T47D (cell line): ENCODE results near the gene ACOT9.
"Not testable (repeated sequence)": the region's sequence is repeated elsewhere in the genome, so short reads cannot be mapped to it uniquely, and the experiment has no call there.

Experiments used
- DNase-seq, 2 experiments: peaks; one replicate each; pipeline versions ENCODE4 v3.0.0 to v3.0.0-alpha.2; 2011 to 2012; ENCODE audit warnings: low read depth in 1 of 2, low spot score in 1 of 2
- JUND ChIP-seq: IDR thresholded peaks from 2 replicates; pipeline ENCODE4 v1.6.1; 2012; ENCODE audit warnings: low read depth
- in situ Hi-C: cut with HindIII; loops from 2 replicates; pipeline ENCODE4 v1.10.0; 2016; ENCODE audit warnings: low sequenced_read_pairs, low pct_unique_long_range_greater_than_20kb

Gene ACOT9

DNA sequence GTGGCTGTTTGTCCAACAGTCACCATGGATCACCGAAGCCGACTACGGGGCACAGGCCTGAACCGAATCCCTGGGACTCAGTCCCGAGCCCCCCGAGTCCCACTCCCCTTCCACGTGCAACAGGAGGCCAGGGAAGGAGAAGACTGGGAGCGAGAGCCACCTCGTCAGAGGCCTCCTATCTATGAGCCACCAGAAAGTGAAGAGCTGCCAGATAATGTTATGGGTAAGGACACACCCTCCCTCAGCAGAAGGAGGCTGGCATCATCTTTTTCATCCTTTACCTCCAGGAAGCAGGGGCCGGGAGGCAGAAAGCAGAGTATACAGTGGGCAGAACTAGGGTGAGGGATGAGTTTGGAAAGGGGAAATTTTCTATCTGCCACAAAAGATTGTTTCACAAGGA lies 78.6 kb downstream of the ACOT9 start:
- no peak for DNase-seq
- in situ Hi-C loops, result no loop called here
- no peak for TF ChIP-seq JUND

DNA sequence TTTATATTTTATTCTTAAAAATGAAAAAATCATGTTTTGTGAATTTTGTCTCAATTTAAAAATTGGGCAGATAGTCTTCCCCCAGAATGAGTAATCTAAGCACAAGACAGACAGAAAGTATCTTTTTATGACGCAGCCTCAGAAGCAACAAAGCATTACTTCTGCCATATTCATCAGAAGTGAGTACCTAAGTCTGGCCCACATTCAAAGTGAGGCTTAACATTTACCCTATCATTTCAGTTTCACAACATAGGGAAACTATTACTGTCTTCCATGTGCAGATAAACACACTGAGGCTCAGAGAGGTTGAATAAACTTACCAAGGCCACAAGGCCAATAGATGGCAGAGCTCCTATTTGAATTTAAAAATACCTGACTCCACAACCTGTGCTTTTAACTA lies 80.2 kb downstream of the ACOT9 start:
- in situ Hi-C loops, result no loop called here
- no peak for TF ChIP-seq JUND
- DNase-seq, result no peak

DNA sequence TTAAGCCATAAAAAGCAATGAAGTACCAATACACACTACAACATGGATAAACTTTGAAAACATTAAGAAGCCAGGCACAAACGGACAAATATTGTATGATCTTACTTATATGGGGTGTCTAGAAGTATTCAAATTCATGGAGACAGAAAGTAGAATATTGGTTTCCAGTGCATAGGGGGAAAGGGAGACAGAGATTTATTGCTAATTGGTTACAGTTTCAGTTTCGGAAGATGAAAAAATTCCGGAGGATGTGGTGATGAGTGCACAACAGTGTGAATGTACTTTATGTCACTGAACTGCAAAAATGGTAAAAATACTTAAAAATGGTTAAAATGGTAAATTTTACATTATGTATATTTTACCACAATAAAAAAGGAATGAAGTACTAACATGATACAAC lies 80.9 kb downstream of the ACOT9 start:
- TF ChIP-seq JUND, result no peak
- DNase-seq, result no peak
- in situ Hi-C loops, result no loop called here

- TF ChIP-seq JUND, result no peak
- DNase-seq, result no peak
- in situ Hi-C loops, result no loop called here
Observed at GRCh38 chrX:23661671-23662070, 81.4 kb downstream of the ACOT9 start.

DNA sequence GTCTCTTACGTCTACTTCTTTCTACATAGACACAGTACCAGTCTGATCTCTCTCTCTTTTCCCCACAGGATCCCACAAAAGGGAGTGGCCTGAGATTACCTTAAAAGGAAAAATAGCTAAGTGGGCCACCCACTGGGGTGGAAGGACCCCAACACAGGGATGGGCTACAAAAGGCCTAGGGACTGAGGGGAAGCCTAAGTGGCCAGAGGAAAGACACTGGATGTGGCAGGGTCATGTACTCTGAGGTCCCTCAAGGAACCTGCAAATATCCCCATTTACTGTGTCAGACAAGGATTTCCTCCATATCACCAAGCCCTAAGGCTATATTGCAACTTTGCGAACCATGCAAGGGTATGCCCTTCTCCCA lies 82.3 kb downstream of the ACOT9 start:
- in situ Hi-C loops, result no loop called here
- no peak for DNase-seq
- no peak for TF ChIP-seq JUND

GRCh38 chrX:23660083-23660765 lies 82.9 kb downstream of the ACOT9 start:
- in situ Hi-C loops, DNase-seq: not testable (repeated sequence)

DNA sequence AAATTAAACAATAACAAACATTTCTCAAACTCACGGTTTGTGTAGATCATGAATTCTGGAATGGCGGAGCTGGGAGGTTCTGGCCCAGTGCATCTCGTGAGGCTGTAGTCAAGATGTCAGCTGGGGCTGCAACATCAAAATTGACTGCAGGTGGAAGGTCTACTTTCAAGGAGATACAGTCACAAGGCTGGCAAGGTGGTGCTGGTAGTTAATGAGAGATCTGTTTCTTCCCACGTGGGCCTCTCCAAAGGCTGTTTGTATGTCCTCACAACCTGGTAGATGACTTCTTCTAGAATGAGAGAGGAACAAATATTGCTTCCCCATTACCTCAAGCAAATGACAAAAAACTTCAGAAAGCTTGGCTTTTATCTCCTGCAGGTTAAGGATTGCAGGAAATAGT lies 83.7 kb downstream of the ACOT9 start:
- DNase-seq, result no peak
- in situ Hi-C loops, result no loop called here
- TF ChIP-seq JUND, result no peak

DNA sequence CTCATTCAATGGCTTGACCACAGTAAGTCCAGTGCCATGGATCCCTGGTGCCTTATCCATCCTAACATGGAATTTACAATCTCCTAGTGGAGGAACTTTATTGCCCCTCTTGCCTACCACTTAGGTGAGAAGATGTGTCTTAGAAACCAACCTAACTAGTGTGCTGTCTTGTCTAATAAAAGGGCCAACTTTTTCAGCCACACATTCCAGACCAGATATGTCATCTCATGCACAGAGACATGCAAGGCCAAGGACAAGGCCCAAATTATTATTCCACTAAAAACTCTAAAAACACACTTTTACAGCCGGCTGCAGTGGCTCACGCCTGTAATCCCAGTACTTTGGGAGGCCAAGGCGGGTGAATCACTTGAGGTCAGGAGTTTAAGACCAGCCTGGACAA lies 86.4 kb downstream of the ACOT9 start:
- no peak for DNase-seq
- TF ChIP-seq JUND, result no peak
- in situ Hi-C loops, result no loop called here

GRCh38 chrX:23656091-23656490 lies 87.0 kb downstream of the ACOT9 start:
- no peak for DNase-seq
- in situ Hi-C loops, result no loop called here

More at GRCh38 chrX:23656091-23656490, 87.0 kb downstream of the ACOT9 start:
- TF ChIP-seq JUND, result no peak
